Glomerular visceral epithelial cell (primary cell): ENCODE results near the gene HPN.
"Not testable (repeated sequence)": the region's sequence is repeated elsewhere in the genome, so short reads cannot be mapped to it uniquely, and the experiment has no call there.

Source experiments
- DNase-seq: peaks from one replicate; pipeline ENCODE4 v3.0.0-alpha.2; 2016; ENCODE audit errors: extremely low spot score

Gene HPN

GRCh38 chr19:35083691-35084508 is 42.4 kb downstream of the HPN start:
- DNase-seq = no peak

- DNase-seq = no peak
Measured at GRCh38 chr19:35084509-35084762, 42.9 kb downstream of the HPN start.

DNA sequence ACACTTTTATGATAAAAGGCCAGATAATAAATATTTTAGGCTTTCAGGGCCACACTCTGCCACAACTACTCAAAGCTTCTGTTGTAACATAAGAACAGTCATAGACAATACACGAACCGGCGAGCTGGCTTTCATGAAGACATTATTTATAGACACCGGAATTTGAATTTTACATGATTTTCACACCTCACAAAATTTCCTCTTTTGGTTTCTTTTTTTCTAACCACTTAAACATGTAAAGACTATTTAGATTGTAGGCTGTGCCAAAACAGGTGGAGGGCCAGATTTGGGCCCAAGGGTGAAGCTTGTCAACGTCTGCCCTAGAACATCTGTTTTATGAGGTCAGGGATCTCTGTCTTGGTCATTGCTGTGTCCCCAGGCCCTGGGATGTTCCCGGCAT is 44.4 kb downstream of the HPN start:
- DNase-seq = no peak

DNA sequence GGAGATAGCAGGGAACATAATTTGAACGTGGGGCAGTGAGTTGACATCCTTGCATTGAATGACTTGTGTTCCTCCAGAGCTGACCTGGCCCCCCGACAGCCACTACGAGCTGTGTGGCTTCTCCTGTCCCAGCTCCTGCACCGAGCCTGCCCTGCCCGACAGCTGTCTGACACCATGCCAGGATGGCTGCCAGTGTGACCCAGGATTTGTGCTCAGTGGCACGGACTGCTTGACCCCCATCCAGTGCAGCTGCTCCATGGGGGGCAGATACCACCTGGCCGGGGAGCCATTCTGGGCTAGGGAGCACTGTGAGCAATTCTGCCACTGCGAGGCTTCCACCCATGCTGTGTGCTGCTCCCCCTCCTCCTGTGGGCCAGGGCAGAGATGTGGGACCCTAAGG is 44.9 kb downstream of the HPN start:
- no peak for DNase-seq

GRCh38 chr19:35087393-35087792 is 45.9 kb downstream of the HPN start:
- no peak for DNase-seq

GRCh38 chr19:35088131-35088913 is 46.8 kb downstream of the HPN start:
- DNase-seq = peak; percentile 85

GRCh38 chr19:35089554-35089953 is 48.0 kb downstream of the HPN start:
- no peak for DNase-seq

DNA sequence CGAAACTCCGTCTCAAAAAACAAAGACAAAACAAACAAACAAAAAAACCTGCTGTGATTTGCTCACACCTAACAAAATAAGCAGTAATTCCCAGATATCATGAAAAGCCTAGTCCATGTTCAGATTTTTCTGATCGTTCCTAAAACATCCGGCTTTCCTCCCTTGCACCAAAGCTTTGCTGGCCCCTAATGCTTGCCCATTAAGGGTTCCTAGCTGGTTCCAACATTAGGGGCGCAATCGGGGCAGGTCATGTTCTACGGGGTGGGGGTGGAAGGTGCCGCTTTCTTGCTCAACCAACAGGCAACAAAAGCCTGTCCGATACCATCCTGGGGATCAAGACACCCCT is 48.6 kb downstream of the HPN start:
- no peak for DNase-seq

- DNase-seq = peak; percentile 61
Measured at GRCh38 chr19:35090506-35091214, 49.1 kb downstream of the HPN start.

- no peak for DNase-seq
Measured at GRCh38 chr19:35093430-35093829, 51.9 kb downstream of the HPN start.

DNA sequence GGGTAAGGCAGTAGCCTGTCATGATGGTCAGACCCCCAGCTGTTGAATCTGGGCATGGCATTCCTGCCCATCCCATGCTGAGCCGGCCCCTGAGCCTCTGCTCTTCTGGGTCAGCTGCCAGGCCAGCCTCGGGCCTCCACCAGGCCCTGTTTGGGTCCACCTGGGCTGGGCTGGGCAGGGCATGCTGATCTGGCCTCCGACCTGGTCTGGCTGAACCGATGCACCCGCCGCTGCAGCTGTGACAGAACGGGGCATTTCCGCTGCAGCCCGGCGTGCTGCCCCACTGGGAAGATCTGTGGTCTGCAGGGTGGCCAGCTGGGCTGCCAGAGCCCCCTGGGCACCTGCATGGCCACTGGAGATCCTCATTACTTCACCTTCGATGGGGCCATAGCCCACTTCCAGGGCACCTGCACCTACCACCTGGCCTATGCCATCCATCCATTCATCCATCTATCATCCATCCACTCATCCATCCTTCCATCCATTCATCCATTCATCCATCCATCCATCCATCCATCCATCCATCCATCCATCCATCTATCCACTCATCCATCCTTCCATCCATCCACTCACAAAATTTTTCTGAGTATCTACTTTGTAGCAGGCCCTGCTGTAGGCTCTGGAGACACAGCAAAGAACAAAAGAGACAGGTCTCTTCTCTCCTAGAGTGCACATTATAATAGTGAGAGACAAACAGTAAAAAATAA is 52.6 kb downstream of the HPN start:
- no peak for DNase-seq

DNA sequence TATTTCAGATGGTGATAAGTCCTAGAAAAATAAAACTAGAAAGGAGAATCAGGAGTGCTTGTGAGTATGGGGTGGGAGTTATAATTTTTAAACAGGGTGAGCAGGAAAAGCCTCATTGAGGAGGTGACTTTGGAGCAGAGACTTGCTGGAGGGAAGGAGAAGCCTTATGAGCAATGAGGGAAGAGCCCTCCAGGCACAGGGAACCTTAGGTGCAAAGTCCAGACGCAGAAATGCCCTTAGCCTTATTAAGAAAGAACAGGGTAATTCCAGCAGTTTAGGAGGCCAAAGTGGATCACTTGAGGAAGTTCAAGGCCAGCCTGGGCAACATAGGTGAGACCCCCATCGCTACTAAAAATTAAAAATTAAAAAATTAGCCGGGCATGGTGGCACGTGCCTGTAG is 53.1 kb downstream of the HPN start:
- DNase-seq = no peak

DNA sequence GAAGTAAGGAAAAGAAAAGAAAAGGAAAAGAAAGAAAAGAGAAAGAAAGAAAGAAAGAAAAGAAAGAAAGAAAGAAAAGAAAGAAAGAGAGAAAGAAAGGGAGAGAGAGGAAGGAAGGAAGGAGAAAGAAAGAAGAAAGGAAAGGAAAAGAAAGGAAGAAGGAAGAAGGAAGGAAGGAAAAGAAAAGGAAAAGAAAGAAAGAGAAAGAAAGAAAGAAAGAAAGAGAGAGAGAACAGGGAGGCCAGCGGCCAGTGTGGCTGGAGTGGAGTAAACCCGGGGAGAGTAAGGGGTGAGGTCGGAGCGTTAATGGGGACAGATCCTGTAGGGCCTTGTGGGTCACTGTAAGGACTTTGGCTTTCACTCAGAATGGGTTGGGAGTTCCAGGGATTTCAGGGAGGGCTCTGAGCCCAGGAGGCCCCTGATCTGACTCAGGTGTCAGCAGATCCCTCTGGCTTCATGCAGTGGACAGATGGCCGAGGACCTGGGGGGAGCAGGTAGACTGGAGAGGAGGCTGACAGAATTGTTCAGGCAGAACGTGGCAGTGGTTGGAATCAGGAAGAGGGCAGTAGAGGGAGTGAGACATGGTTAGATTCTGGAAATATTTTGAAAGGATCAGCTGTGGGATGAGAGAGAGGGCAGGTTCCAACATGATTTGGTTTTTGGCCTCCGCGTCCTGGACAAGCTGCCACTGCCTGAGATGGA is 54.3 kb downstream of the HPN start:
- DNase-seq = peak; percentile 9

DNA sequence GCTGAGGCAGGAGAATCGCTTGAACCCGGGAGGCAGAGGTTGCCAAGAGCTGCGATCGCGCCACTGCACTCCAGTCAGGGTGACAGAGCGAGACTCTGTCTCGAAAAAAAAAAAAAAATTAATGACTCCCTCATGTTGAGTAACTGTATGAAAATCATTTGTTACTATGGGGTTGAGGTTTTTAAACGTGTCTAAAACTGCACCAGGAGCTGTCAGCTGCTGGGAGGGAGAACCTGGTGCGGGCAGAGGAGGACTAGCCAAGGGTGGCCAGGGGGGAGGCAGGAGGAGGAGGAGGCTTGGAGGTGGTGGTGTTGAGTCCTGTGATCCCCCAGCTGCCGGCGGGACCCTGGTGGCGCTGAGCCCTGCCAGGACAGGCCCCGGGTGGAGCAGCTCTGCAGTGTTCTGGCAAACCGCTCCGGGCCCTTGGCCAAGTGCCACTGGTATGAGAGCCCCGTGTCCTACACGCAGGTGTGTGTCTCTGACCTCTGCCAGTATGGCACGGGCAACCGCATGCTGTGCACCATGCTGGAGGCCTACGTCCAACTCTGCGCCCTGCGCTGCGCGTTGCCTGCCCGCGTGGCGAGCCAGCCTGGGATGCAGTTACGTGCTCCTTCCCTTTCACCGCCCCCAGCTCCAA is 57.0 kb downstream of the HPN start:
- no peak for DNase-seq

DNA sequence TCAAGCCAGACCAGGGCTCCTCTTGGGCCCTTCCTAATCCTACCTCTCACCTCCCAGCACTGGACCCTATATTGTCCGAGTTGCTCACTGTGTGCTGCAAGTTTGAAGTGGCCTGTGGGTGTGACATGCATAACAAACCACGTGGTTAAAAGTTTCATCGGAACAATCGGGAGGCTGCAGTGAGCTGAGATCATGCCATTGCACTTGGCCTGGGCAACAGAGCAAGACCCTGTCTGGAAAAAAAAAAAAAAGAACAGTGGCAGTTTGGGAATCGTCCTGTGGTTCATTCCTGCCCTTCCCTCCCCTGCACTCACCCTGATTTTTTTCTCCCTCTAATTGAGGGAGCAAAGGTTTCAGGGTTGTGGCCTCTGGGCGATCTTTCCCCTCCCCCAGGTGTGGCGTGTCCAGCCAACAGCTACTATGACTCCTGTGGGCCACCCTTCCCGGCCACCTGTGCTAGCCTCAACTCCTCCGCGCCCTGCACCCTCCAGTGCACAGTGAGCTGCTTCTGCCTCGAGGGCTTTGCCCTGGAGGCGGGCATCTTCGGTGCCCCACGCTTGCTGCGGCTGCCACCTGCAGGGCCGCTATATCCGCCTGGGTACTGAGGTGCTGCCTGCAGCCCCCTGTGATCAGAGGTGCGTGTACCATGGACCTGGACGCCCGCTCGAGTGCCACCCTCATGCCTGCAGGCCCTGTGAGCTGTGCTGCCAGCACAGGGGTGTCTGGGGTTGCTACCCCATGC is 57.8 kb downstream of the HPN start:
- no peak for DNase-seq

DNA sequence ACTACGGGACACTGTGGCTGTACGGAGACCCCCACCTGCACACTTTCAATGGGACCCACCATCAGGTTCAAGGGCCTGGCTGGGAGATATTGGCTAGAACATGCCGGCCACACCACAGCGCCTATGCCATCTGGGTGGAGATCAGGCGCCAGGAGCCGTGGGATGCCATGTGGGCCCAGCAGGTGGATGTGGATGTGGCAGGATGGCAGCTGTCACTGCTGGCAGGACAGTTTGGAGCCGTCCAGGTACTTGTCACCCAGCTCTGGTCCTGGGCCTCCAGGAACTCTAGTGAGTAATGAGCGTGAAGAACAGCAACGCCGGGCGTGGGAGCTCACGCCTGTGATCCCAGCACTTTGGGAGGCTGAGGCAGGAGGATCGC is 58.4 kb downstream of the HPN start:
- no peak for DNase-seq

GRCh38 chr19:35100588-35101533 is 59.3 kb downstream of the HPN start:
- no peak for DNase-seq

- DNase-seq = not testable (repeated sequence)
Measured at GRCh38 chr19:35101949-35102348, 60.4 kb downstream of the HPN start.

DNA sequence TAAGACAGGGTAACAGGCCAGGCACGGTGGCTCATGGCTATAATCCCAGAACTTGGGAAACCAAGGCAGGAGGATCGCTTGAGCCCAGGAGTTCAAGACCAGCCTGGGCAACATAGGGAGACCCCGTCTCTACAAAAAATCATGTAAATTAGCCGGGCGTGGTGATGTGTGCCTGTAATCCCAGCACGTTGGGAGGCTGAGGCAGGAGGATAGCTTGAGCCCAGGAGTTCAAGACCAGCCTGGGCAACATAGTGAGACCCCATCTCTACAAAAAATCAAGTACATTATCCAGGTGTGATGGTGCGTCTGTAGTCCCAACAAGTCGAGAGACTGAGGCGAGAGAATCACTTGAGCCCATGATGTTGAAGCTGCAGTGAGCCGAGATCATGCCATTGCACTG is 62.1 kb downstream of the HPN start:
- not testable (repeated sequence) for DNase-seq
